HG03175 (cell line): ENCODE results near the gene CXCL1.

Experiments
- ATAC-seq: cut with Tn5 transposase; IDR thresholded peaks from one replicate; pipeline ENCODE4 v1.9.1; 2021; ENCODE audit warnings: mild to moderate bottlenecking, moderate library complexity; ENCODE audit not compliant: unreplicated experiment

CXCL1 gene

GRCh38 chr4:73869130-73870055 lies at the start of gene CXCL1:
CXCL1 (plus strand) TSS chr4:73869393; CDS start chr4:73869471, 78 bp downstream.
- no peak for ATAC-seq

- ATAC-seq: no peak
Measured at GRCh38 chr4:73821325-73821724, 47.9 kb upstream of the CXCL1 start.

DNA sequence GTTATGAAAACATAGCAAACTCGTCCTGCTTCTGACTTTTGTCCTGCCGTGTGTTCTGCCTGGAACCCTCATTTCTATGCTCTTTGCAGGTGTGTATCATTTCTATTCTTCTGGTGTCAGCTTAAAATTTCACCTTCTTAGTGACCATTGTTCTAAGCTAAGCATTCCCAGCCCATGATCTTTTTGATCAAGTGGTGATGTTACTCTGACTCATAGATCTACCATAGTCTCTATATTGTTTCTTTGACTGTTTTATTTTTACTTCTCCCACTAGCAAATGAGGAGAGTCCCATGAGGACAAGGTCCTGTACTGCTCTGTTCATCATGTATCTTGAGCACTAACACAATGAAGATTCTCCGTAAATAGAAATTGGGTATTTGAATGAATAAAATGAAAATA lies 46.8 kb upstream of the CXCL1 start:
- no peak for ATAC-seq

- no peak for ATAC-seq
Measured at GRCh38 chr4:73822812-73823504, 46.2 kb upstream of the CXCL1 start.

DNA sequence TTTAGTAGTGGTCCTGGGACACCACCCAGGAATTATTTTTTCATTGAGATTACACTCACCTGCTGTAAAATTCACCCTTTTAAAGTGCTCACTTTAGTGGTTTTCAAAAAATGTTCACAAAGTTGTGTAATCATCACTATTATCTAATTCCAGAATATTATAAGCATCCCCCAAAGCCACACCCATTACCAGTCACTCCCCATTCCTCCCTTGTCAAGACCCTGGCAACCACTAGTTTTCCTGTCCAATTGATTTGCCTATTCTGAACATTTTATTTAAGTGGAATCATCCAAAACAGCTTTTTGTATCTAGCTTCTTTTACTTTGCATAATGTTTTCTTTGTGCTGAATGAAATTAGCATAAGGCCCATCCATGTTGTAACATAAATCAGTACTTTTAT lies 45.4 kb upstream of the CXCL1 start:
- no peak for ATAC-seq

- ATAC-seq: no peak
Measured at GRCh38 chr4:73828956-73829355, 40.2 kb upstream of the CXCL1 start.

- ATAC-seq: no peak
Measured at GRCh38 chr4:73831569-73831968, 37.6 kb upstream of the CXCL1 start.

DNA sequence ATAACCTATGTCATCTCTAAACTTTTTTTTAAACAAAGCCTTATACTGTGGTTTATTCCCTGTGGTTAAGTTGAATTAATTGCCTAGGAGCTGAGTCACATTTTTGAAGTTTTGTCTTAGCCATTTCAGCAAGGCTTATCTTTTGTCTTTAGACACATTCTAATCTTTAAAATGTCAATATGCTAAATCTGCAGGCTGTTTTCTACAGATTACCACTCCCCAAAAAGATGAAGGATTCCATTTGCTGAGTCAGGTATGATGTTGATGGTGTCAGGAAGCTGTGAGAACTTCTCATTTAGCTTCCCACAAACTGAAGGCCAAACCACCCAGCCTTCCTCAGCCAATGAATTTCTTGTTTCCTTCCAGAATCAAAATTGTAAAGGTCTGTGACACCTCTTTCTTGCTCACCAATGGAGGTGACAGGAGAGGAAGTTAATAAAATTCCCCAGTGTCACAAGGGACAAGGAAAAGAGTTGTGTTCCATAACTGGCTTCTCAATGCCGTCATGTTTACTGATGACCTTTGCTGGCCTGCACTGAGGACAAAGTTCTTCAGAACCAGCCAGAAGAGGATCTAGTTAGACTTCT lies 36.4 kb upstream of the CXCL1 start:
- no peak for ATAC-seq

GRCh38 chr4:73836373-73837279 lies 32.6 kb upstream of the CXCL1 start, which contains the start of gene CXCL6:
CXCL6 (plus strand) TSS chr4:73836678; CDS start chr4:73836751, 73 bp downstream.
- ATAC-seq: no peak

DNA sequence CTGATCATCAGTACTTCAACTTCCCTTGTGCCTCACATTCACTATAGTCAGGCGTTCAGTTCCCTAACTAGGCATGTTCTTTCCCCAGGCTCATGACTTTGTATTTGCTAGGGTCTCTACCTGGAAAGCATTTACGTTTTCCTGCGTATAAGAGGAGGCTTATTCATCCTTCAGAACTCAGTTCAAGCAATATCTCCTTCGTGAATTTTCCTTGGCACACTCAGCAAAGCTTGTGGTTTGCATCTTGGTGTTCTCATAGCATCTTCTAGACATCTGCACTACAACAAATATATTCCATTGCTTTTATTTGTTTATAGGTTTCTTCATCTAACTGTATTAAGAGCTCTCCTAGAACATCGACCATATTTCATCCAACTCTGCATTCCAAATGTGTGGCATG lies 30.1 kb upstream of the CXCL1 start:
- ATAC-seq: no peak

- no peak for ATAC-seq
Measured at GRCh38 chr4:73839715-73840114, 29.5 kb upstream of the CXCL1 start.

GRCh38 chr4:73841243-73841925 lies 27.8 kb upstream of the CXCL1 start:
- no peak for ATAC-seq

- no peak for ATAC-seq
Measured at GRCh38 chr4:73842696-73843095, 26.5 kb upstream of the CXCL1 start.

- ATAC-seq: no peak
Measured at GRCh38 chr4:73843369-73843768, 25.8 kb upstream of the CXCL1 start.

DNA sequence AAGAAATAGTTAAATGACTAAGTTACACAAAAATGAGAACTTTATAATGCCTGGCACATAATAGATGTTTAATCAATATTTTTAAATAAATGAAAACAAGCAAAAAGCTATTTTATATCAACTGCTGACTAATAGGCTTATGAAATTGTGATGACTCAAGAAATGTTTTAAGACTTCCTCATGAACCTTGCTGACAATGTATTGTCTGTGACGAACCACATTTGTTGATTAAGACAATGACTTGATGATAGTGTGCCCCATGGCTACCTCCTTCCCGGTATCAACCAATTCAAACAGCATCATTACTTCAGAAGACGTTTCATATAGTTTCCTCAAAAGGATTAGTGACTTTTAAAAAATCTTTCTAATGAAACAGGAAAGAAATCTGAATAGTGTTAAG lies 24.8 kb upstream of the CXCL1 start:
- ATAC-seq: no peak

DNA sequence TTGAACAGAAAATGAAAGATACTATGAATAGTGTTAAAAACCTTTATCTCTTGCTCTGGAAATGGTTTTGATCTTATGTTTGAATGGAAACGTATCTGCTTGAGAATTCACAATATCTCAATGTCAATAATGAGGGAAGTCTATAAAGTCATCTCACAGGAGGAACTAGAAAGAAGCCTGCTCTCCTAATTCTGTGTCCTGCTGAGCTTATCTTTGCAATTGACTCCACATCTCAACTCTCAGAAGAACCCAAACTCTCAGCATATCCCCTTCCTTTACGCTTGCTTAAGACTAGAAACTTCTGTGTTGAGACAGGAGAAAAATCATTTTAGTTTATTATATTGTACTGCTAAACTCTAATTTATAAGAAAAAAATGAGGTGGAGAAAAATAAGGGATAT lies 24.4 kb upstream of the CXCL1 start:
- ATAC-seq: no peak

DNA sequence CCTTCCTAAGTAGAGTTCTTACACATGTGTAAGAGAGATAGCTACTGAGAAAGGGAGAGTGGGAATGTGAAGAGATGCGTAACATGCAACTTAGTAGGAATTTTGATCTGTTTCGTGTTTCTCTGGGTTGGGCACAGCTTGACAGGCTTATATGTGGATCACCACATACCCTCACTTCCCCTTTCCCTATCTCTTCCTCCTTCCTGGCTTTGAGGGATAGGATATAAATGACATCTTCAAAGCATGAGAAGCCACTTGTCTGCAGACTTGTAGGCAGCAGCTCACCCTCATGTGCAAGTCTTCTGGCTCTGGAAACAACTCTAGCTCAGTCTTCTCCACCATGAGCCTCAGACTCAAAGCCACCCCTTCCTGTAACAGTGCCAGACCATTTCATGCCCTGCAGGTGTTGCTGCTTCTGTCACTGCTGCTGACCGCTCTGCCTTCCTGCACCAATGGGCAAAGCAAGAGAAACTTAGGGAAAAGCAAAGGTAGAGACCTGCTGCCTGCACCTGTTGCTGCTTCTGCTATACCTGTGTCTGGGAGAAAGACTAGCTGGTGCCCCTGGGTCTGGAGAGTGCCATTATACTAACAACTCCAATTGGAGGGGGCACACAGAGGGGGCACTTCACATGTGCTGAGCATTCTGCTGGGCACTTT lies 21.5 kb upstream of the CXCL1 start:
- ATAC-seq: no peak

- no peak for ATAC-seq
Measured at GRCh38 chr4:73848183-73848777, 20.9 kb upstream of the CXCL1 start.
